GM23248 (cell line): ENCODE results near the gene SLC29A3.

Experiments
- EZH2 ChIP-seq: fragments of 200-600 bp; sonication (generic); IDR thresholded peaks from 2 replicates; pipeline ENCODE4 v1.6.1; 2018; ENCODE audit warnings: antibody characterized with exemption, mild to moderate bottlenecking; ENCODE audit not compliant: insufficient read depth, poor library complexity, severe bottlenecking
- EZH2phosphoT487 ChIP-seq: fragments of 200-600 bp; sonication (generic); IDR thresholded peaks from 2 replicates; pipeline ENCODE4 v1.6.1; 2018; ENCODE audit warnings: antibody characterized with exemption, moderate library complexity, mild to moderate bottlenecking, low read depth; ENCODE audit not compliant: insufficient read depth

- no peak for TF ChIP-seq EZH2phosphoT487
- no peak for TF ChIP-seq EZH2
Measured at GRCh38 chr10:71278691-71279588, 40.1 kb upstream of the SLC29A3 start.
